GM21390 (cell line): Measurements from ENCODE around the gene SCAF4.
"Not testable (repeated sequence)": the region's sequence is repeated elsewhere in the genome, so short reads cannot be mapped to it uniquely, and the experiment has no call there.

Source experiments
- ATAC-seq: cut with Tn5 transposase; IDR thresholded peaks from one replicate; pipeline ENCODE4 v1.9.1; 2021; ENCODE audit not compliant: unreplicated experiment

SCAF4 gene

GRCh38 chr21:31743712-31744111 is 11.8 kb upstream of the SCAF4 start:
- ATAC-seq: no peak

- ATAC-seq: no peak
Measured at GRCh38 chr21:31741116-31741515, 9.2 kb upstream of the SCAF4 start.

- ATAC-seq: not testable (repeated sequence)
Measured at GRCh38 chr21:31737586-31738397, 5.9 kb upstream of the SCAF4 start.

- ATAC-seq: no peak
Measured at GRCh38 chr21:31735511-31735992, 3.6 kb upstream of the SCAF4 start.

- ATAC-seq: no peak
Measured at GRCh38 chr21:31733551-31734149, 1.7 kb upstream of the SCAF4 start.

- ATAC-seq: no peak
Measured at GRCh38 chr21:31732597-31733550, 956 bp upstream of the SCAF4 start.

- ATAC-seq: peak; percentile 24
Measured at GRCh38 chr21:31731056-31731856, 662 bp downstream of the SCAF4 start.

- no peak for ATAC-seq
Measured at GRCh38 chr21:31730712-31731055, 1.2 kb downstream of the SCAF4 start.

- ATAC-seq: no peak
Measured at GRCh38 chr21:31729622-31730343, 2.1 kb downstream of the SCAF4 start.

- ATAC-seq: no peak
Measured at GRCh38 chr21:31728952-31729351, 3.0 kb downstream of the SCAF4 start.

- ATAC-seq: no peak
Measured at GRCh38 chr21:31728191-31728590, 3.7 kb downstream of the SCAF4 start.

- ATAC-seq: no peak
Measured at GRCh38 chr21:31727181-31727580, 4.7 kb downstream of the SCAF4 start.

GRCh38 chr21:31726407-31726806 is 5.5 kb downstream of the SCAF4 start:
- no peak for ATAC-seq

GRCh38 chr21:31725202-31725839 is 6.6 kb downstream of the SCAF4 start:
- ATAC-seq: no peak

GRCh38 chr21:31724552-31724951 is 7.4 kb downstream of the SCAF4 start:
- ATAC-seq: no peak

- no peak for ATAC-seq
Measured at GRCh38 chr21:31721381-31721780, 10.5 kb downstream of the SCAF4 start.

GRCh38 chr21:31720739-31721138 is 11.2 kb downstream of the SCAF4 start:
- ATAC-seq: no peak

GRCh38 chr21:31720330-31720729 is 11.6 kb downstream of the SCAF4 start:
- no peak for ATAC-seq

GRCh38 chr21:31716106-31716505 is 15.8 kb downstream of the SCAF4 start:
- no peak for ATAC-seq
